Parathyroid adenoma (tissue), 2 donors: ENCODE results near the gene CDH4.
"Not testable (repeated sequence)": the region's sequence is repeated elsewhere in the genome, so short reads cannot be mapped to it uniquely, and the experiment has no call there.

Experiments
- H2AFZ ChIP-seq: fragments of 300-600 bp; sonication (generic); one replicate; pipeline ENCODE4 v1.7.0; 2017; ENCODE audit warnings: antibody characterized with exemption, mild to moderate bottlenecking
- H3K27ac ChIP-seq: fragments of 300-600 bp; sonication (generic); one replicate; pipeline ENCODE4 v1.7.0; 2017
- H3K27me3 ChIP-seq: fragments of 300-600 bp; sonication (generic); one replicate; pipeline ENCODE4 v1.7.0; 2017; ENCODE audit warnings: low read length; ENCODE audit not compliant: control insufficient read depth, insufficient read depth
- H3K36me3 ChIP-seq: fragments of 300-600 bp; sonication (generic); one replicate; pipeline ENCODE4 v1.7.0; 2017; ENCODE audit warnings: low read length; ENCODE audit not compliant: control insufficient read depth, insufficient read depth
- H3K4me1 ChIP-seq: fragments of 300-600 bp; sonication (generic); one replicate; pipeline ENCODE4 v1.7.0; 2017; ENCODE audit warnings: control low read depth
- H3K4me2 ChIP-seq: fragments of 300-600 bp; sonication (generic); one replicate; pipeline ENCODE4 v1.7.0; 2017; ENCODE audit warnings: low read length
- H3K4me3 ChIP-seq: fragments of 300-600 bp; sonication (generic); one replicate; pipeline ENCODE4 v1.7.0; 2017; ENCODE audit warnings: low read depth, low read length
- H3K79me2 ChIP-seq: fragments of 300-600 bp; sonication (generic); one replicate; pipeline ENCODE4 v1.7.0; 2017; ENCODE audit warnings: control low read depth
- H3K9ac ChIP-seq: fragments of 300-600 bp; sonication (generic); one replicate; pipeline ENCODE4 v1.7.0; 2017; ENCODE audit warnings: mild to moderate bottlenecking
- H3K9me3 ChIP-seq: fragments of 300-600 bp; sonication (generic); one replicate; pipeline ENCODE4 v1.7.0; 2017; ENCODE audit warnings: low read length; ENCODE audit not compliant: control insufficient read depth
- TF ChIP-seq, protein P1 (sequence below): fragments of 300-600 bp; sonication (generic); IDR thresholded peaks from one replicate; pipeline ENCODE4 v1.7.0; 2017; ENCODE audit warnings: antibody characterized with exemption, mild to moderate bottlenecking
- donor health status: primary hyperparathyroidism.

Gene CDH4

GRCh38 chr20:61967300-61967699, 715.2 kb downstream of the CDH4 start:
- H3K4me1 ChIP-seq, result no peaks in the 10 kb centered on the region
- no peaks in the 10 kb centered on the region for H3K27me3 ChIP-seq
- H3K9me3 ChIP-seq, result no peaks in the 10 kb centered on the region
- no peaks in the 10 kb centered on the region for H3K36me3 ChIP-seq
- TF ChIP-seq, protein P1, sequence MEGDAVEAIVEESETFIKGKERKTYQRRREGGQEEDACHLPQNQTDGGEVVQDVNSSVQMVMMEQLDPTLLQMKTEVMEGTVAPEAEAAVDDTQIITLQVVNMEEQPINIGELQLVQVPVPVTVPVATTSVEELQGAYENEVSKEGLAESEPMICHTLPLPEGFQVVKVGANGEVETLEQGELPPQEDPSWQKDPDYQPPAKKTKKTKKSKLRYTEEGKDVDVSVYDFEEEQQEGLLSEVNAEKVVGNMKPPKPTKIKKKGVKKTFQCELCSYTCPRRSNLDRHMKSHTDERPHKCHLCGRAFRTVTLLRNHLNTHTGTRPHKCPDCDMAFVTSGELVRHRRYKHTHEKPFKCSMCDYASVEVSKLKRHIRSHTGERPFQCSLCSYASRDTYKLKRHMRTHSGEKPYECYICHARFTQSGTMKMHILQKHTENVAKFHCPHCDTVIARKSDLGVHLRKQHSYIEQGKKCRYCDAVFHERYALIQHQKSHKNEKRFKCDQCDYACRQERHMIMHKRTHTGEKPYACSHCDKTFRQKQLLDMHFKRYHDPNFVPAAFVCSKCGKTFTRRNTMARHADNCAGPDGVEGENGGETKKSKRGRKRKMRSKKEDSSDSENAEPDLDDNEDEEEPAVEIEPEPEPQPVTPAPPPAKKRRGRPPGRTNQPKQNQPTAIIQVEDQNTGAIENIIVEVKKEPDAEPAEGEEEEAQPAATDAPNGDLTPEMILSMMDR, result no peak
- H3K9ac ChIP-seq, result no peak overlapping the region
- no peaks in the 10 kb centered on the region for H3K79me2 ChIP-seq
- no peak overlapping the region for H3K27ac ChIP-seq
- H3K4me3 ChIP-seq, result no peak overlapping the region
- H2AFZ ChIP-seq, result no peak overlapping the region
- no peak overlapping the region for H3K4me2 ChIP-seq

DNA sequence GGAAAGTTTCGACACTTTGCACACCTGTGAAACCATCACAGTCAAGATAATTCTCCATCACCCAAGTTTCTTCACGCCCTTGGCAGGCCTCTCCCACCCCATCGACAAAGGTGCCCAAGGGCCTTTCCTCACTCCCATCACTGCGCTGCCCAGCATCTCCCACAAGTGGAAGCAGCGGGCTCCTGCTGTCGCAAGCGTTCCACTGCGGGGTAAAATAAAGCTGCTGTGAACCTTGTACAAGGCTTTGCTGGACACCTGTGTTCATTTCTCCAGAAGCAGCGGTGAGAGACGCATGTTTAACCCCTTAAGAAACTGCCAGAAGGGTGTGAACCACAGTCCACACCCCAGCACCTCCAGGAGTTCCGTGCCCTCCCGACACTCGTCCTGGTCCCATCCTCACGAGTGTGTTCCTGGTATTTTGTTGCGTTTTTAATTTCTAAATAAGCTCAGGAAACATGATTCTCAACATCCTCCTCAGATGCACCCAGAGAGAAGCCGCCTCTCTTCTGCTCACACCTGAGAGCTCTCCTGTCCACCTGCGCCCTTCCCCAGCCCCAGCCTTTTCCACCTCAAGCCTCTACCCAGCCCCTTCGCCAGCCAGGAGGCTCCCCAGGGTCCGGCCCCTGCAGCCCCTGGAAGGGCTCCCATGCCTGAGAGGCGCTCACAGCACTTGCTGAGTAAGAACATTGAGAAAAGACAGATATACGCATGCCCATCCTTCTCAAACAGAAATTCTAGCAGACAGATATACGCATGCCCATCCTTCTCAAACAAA, 716.2 kb downstream of the CDH4 start:
- no peak overlapping the region for H2AFZ ChIP-seq
- no peaks in the 10 kb centered on the region for H3K27me3 ChIP-seq
- H3K27ac ChIP-seq, result no peak overlapping the region
- no peaks in the 10 kb centered on the region for H3K36me3 ChIP-seq
- H3K9me3 ChIP-seq, result no peaks in the 10 kb centered on the region
- H3K4me3 ChIP-seq, result no peak overlapping the region
- TF ChIP-seq, protein P1, result no peak
- H3K4me1 ChIP-seq, result no peaks in the 10 kb centered on the region
- H3K79me2 ChIP-seq, result no peaks in the 10 kb centered on the region
- H3K4me2 ChIP-seq, result no peak overlapping the region
- H3K9ac ChIP-seq, result no peak overlapping the region

GRCh38 chr20:61968932-61969331, 716.9 kb downstream of the CDH4 start:
- Histone ChIP-seq H3K36me3 (no peaks in the 10 kb centered on the region), H2AFZ (no peak overlapping the region), H3K4me2 (no peak overlapping the region), H3K9me3 (no peaks in the 10 kb centered on the region), H3K4me1 (no peaks in the 10 kb centered on the region), H3K4me3 (no peak overlapping the region), H3K27me3 (no peaks in the 10 kb centered on the region), H3K79me2 (no peaks in the 10 kb centered on the region), H3K27ac (no peak overlapping the region), H3K9ac (no peak overlapping the region)
- TF ChIP-seq, protein P1, result no peak

- no peaks in the 10 kb centered on the region for H3K4me1 ChIP-seq
- no peaks in the 10 kb centered on the region for H3K36me3 ChIP-seq
- no peak overlapping the region for H3K4me3 ChIP-seq
- H3K9ac ChIP-seq, result no peak overlapping the region
- TF ChIP-seq, protein P1, result no peak
- H3K27me3 ChIP-seq, result no peaks in the 10 kb centered on the region
- H3K9me3 ChIP-seq, result no peaks in the 10 kb centered on the region
- H2AFZ ChIP-seq, result no peak overlapping the region
- H3K27ac ChIP-seq, result no peak overlapping the region
- H3K79me2 ChIP-seq, result no peaks in the 10 kb centered on the region
- H3K4me2 ChIP-seq, result no peak overlapping the region
Observed at GRCh38 chr20:61969806-61970205, 717.7 kb downstream of the CDH4 start.

- Histone ChIP-seq H3K4me2 (no peak overlapping the region), H3K9me3 (no peaks in the 10 kb centered on the region), H3K27me3 (no peaks in the 10 kb centered on the region), H3K36me3 (no peaks in the 10 kb centered on the region), H3K9ac (no peak overlapping the region), H3K4me1 (no peaks in the 10 kb centered on the region), H3K4me3 (no peak overlapping the region), H3K79me2 (no peaks in the 10 kb centered on the region), H2AFZ (no peak overlapping the region), H3K27ac (no peak overlapping the region)
- TF ChIP-seq, protein P1, result no peak
Observed at GRCh38 chr20:61970357-61970756, 718.3 kb downstream of the CDH4 start.

DNA sequence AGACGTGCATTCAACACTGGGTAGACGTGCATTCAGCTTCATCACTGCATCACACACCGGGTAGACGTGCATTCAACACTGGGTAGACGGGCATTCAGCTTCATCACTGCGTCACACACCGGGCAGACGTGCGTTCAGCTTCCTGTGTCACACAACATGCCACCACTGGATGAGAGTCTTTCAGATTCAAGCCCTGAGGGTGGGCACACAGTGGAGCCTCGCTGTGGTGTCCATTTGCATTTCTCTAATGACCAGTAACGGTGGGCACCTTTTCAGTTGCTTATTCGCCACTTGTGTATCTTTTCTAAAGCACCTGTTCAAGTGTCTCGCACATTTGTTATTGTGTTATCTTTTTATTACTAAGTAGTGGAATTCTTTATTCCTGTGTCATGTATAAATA, 719.5 kb downstream of the CDH4 start:
- not testable (repeated sequence) for H3K4me3 ChIP-seq, H3K36me3 ChIP-seq, H3K9ac ChIP-seq, H3K4me1 ChIP-seq, H3K27ac ChIP-seq, H2AFZ ChIP-seq, H3K27me3 ChIP-seq, H3K9me3 ChIP-seq, H3K79me2 ChIP-seq, H3K4me2 ChIP-seq
